IPS DF 6.9 (cell line): Measurements from ENCODE around the gene AFP.

Experiments used
- DNase-seq: peaks from one replicate; pipeline ENCODE4 v3.0.0-alpha.2; 2013; ENCODE audit warnings: low read depth, low spot score
- H3K27ac ChIP-seq: one replicate; pipeline ENCODE4 v1.5.1; 2013; ENCODE audit warnings: low read length, control low read depth
- H3K27me3 ChIP-seq: 2 replicates; pipeline ENCODE4 v1.6.1; 2013; ENCODE audit warnings: mild to moderate bottlenecking, low read length; ENCODE audit not compliant: control insufficient read depth, insufficient read depth
- H3K36me3 ChIP-seq: 2 replicates; pipeline ENCODE4 v1.6.1; 2013; ENCODE audit warnings: low read length; ENCODE audit not compliant: control insufficient read depth, insufficient read depth
- H3K4me1 ChIP-seq: 2 replicates; pipeline ENCODE4 v1.6.1; 2013; ENCODE audit warnings: low read length; ENCODE audit not compliant: control insufficient read depth, insufficient read depth
- H3K4me3 ChIP-seq: 2 replicates; pipeline ENCODE4 v1.5.1; 2013; ENCODE audit warnings: mild to moderate bottlenecking, low read length
- H3K9me3 ChIP-seq: 2 replicates; pipeline ENCODE4 v1.6.1; 2013; ENCODE audit warnings: low read length, inconsistent platforms; ENCODE audit not compliant: control insufficient read depth, insufficient read depth
- WGBS: extraction: QIAGEN DNeasy Blood & Tissue Kit; methylation state at CpG from one replicate; pipeline ENCODE4 v1.1.7; 2013; ENCODE audit warnings: mixed read lengths, missing lambda C conversion rate; ENCODE audit not compliant: insufficient read length, insufficient coverage; 5-methylcytosine and 5-hydroxymethylcytosine counted together

The AFP gene

DNA sequence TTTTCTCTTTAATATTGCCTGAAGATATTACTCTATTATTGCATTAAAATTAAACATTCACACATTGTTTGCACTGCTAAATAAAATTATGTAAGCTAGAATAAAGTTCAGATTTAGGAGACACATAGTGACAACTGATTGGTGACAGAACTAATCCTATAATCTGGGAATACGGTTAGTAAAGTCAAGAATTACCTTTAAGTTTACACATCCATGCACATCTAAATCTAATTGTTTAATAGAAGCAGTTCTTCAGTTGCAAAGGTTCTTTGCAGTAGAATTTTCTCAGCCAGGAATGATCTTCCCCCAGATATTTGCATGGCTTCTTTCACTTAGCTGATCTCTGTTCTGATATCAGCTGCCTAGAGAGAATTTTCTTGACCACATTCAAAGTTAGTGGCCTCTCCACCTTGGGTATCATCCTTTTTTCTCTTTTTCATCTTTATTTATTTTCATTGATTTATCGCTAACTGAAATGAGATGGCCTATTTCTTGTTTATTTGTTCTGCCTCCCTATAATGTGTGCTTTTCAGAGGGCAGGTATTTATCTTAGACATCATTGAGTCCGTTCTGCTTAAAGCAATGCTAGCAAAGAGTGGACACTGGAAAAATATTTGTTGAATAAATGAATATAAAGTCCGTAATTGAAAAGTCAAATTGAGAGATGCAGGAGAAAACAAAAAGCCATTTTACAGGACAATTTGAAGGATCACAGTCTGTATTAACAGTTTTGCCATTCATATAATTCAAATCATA, 12.6 kb downstream of the AFP start:
- Histone ChIP-seq H3K9me3 (no peaks in the 10 kb centered on the region), H3K4me1 (peaks cover 2% of the 10 kb centered on the region; the same call in 1 of the 2 replicates), H3K27ac (no peak overlapping the region), H3K36me3 (no peaks in the 10 kb centered on the region), H3K27me3 (no peaks in the 10 kb centered on the region), H3K4me3 (no peak overlapping the region)
- DNase-seq: no peak
- WGBS: no CpG with 5 or more reads among the region's 4 CpGs

DNA sequence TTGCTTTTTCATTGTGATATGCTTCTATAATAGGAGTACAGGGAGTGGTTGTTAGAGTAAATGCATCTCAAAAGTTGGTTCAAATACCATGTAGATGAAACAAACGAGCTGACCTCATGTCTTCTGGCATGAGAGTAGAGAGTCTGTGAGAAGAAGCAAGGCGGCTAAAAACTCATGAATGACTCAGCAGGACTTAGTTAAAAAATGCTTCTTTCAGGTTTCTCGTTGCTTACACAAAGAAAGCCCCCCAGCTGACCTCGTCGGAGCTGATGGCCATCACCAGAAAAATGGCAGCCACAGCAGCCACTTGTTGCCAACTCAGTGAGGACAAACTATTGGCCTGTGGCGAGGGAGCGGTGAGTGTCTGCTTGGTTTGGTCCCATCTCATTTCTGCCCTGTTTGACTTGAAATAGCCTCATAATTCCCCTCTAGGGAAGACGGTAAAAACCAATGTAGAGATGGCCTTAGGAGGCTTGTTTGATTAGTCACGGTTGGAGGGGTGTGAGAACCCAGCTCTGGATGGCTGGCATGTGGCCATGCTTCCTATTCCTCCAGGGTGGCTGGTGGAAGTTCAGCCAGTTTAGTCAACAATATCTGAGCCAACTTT, 14.5 kb downstream of the AFP start:
- Histone ChIP-seq H3K4me3 (no peak overlapping the region), H3K27me3 (no peaks in the 10 kb centered on the region), H3K36me3 (no peaks in the 10 kb centered on the region), H3K4me1 (peaks cover 2% of the 10 kb centered on the region; the same call in 1 of the 2 replicates), H3K27ac (no peak overlapping the region), H3K9me3 (no peaks in the 10 kb centered on the region)
- no CpG with 5 or more reads among the region's 9 CpGs for WGBS
- no peak for DNase-seq

DNA sequence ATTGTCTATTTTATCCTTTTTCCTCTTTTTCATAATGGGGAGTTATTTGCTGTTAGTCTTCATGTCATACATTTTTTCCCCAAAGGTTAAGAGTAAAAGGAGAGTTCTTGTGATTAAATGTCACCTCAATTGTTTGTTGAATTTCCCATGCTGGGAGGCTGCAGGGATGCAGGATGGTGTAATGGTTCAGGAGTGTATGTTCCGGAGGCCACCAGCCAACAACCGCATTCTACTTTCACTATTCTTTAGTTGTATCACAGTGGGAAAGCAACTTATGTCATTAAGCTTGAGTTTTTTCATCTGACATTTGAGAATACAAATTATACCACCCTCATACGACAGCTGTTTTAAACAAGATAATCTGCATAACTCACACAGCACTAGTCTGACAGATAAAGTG, 15.4 kb downstream of the AFP start:
- peaks cover 2% of the 10 kb centered on the region; the same call in 1 of the 2 replicates for H3K4me1 ChIP-seq
- no peaks in the 10 kb centered on the region for H3K9me3 ChIP-seq
- no peak overlapping the region for H3K27ac ChIP-seq
- H3K27me3 ChIP-seq: no peaks in the 10 kb centered on the region
- no peaks in the 10 kb centered on the region for H3K36me3 ChIP-seq
- WGBS: no CpG with 5 or more reads among the region's 3 CpGs
- H3K4me3 ChIP-seq: no peak overlapping the region
- DNase-seq: no peak

DNA sequence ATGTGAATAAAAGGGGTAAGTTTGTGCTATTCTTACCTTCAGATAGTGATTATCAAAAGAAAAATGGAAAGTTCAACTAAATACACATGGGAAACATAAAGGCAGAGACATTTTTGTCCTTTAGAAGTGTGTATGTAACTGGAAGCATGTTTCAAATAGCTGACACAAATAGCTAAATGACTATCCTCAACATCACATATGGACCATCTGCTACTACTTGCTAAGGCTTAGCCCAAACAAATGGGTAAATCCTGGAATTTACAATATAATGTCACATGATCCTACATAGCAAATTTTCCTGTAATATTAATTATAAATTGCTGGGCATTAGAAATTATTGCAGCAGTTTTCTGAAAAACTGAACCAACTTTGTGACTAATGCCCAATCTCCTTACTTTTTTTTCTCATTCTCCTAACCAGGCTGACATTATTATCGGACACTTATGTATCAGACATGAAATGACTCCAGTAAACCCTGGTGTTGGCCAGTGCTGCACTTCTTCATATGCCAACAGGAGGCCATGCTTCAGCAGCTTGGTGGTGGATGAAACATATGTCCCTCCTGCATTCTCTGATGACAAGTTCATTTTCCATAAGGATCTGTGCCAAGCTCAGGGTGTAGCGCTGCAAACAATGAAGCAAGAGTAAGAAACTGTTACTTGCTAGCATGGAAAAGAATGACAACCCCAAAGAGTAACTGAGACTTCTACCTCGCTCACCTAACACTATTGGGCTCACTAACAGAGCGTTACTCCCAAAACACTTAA, 16.1 kb downstream of the AFP start:
- WGBS: no CpG with 5 or more reads among the region's 4 CpGs
- Histone ChIP-seq H3K9me3 (no peaks in the 10 kb centered on the region), H3K27me3 (no peaks in the 10 kb centered on the region), H3K36me3 (no peaks in the 10 kb centered on the region), H3K27ac (peak overlapping the region; percentile 39), H3K4me3 (no peak overlapping the region), H3K4me1 (peaks cover 2% of the 10 kb centered on the region; the same call in 1 of the 2 replicates)
- no peak for DNase-seq

DNA sequence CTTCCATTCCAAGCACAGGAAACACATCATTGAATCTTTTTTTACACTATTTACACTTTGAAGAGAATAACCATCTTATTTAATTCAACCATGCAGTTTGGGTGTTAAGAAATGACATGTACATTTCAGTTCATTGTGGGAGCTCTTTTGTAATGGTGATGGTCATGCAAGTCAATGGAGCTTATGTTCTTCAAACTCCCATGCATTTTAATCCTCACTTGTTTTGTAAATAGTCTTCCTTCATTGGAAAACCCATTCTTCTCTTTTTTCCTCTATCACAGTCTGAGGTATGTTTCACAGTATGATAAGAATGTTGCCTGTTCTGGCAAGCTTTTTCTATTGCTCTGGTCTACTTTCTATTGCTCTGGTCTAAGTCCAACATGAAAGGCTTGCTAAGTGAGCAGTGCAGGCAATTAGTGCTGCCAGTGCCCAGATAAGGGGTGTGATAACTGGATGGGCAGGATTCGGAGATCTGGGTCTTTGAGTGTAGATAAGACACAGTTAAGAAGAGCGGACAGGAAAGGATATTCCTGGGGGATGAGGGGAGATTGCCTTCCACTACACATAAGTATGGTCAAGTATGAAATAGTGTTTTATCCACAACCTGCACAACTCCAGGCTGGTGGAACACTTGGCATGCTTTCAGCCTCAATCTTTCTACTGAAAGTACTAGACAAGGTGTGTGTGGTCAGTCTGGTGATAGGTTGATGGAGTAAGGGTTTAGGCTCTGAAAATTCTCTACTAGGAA, 17.1 kb downstream of the AFP start:
- Histone ChIP-seq H3K4me1 (peaks cover 2% of the 10 kb centered on the region; the same call in 1 of the 2 replicates), H3K36me3 (no peaks in the 10 kb centered on the region), H3K27ac (peak overlapping the region; percentile 92), H3K4me3 (no peak overlapping the region), H3K9me3 (no peaks in the 10 kb centered on the region), H3K27me3 (no peaks in the 10 kb centered on the region)
- WGBS: no CpG with 5 or more reads among the region's 2 CpGs
- no peak for DNase-seq

DNA sequence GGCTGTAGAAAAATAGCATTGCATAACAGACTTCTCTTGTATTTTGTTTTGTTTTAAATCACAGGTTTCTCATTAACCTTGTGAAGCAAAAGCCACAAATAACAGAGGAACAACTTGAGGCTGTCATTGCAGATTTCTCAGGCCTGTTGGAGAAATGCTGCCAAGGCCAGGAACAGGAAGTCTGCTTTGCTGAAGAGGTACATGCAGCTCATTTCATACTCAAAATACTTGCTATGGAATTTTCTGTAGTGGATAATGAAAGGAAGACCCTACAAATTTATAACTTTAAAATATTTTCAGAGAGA, 17.6 kb downstream of the AFP start:
- H3K4me3 ChIP-seq: no peak overlapping the region
- H3K27me3 ChIP-seq: no peaks in the 10 kb centered on the region
- H3K27ac ChIP-seq: peak overlapping the region; percentile 92
- no peaks in the 10 kb centered on the region for H3K36me3 ChIP-seq
- peaks cover 2% of the 10 kb centered on the region; the same call in 1 of the 2 replicates for H3K4me1 ChIP-seq
- DNase-seq: no peak
- H3K9me3 ChIP-seq: no peaks in the 10 kb centered on the region

DNA sequence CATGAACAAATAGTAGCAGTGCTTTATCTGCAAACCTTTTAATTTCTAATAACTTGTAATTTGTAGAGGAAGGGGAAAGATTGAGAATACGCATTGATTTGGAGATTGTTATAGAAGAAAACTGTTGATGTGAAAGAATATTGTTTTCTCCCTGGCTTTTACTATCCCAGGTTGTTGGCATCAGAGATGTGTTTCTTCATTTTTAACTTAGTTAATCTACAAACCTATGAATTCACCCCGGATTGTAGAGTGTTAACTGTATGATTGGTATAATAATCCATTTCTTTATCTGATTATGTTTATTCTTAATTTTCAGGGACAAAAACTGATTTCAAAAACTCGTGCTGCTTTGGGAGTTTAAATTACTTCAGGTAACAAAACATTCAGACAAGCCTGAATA, 18.9 kb downstream of the AFP start:
- H3K9me3 ChIP-seq: no peaks in the 10 kb centered on the region

DNA sequence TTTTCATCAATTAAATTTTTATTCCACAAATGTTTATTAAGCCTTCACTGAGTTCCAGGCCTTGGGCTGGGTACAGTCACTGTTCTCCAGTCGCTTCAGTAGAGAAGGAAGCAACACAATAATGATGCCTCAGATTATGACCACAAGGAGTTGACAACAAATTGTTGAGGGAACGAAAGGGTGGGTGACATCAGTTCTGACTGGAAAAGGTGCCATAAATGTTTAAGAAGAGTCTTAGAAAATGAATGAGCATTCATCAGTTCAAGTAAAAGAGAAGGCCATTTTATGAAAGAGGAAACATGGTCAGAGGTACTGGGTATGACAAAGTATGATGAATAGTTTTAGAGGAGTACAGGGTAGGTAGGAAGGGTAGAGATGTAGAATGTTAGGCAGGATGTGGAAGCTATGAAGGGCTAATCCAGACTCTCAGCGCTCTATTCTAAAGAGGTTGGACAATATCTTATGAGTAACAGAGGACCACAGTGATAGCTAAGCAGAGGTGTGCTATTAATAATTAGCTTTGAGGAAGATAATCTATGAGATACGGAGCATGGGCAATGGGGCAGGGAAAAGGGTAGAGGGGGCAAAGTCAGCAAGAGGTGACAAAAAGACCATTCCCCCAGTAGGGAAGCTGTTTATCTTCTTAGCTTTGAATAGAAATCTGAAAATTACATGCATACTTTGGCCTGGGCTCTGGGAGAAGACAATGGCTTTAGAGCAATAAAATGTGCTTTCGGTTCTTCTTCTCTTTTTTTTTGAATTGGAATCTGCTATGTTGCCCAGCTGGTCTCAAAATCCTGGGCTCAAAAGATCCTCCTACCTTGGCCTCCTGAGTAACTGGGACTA, 20.4 kb downstream of the AFP start:
- Histone ChIP-seq H3K36me3 (no peaks in the 10 kb centered on the region), H3K27ac (no peak overlapping the region), H3K9me3 (no peaks in the 10 kb centered on the region), H3K27me3 (no peaks in the 10 kb centered on the region), H3K4me1 (peaks cover 2% of the 10 kb centered on the region; the same call in 1 of the 2 replicates), H3K4me3 (no peak overlapping the region)
- DNase-seq: no peak
- no CpG with 5 or more reads among the region's 5 CpGs for WGBS

More for the DNA sequence above, 18.9 kb downstream of the AFP start:
- Histone ChIP-seq H3K27ac (no peak overlapping the region), H3K4me3 (no peak overlapping the region), H3K36me3 (no peaks in the 10 kb centered on the region), H3K4me1 (peaks cover 2% of the 10 kb centered on the region; the same call in 1 of the 2 replicates), H3K27me3 (no peaks in the 10 kb centered on the region)
- no peak for DNase-seq
- 100% methylated on average over 1 of the region's 3 CpGs for WGBS

DNA sequence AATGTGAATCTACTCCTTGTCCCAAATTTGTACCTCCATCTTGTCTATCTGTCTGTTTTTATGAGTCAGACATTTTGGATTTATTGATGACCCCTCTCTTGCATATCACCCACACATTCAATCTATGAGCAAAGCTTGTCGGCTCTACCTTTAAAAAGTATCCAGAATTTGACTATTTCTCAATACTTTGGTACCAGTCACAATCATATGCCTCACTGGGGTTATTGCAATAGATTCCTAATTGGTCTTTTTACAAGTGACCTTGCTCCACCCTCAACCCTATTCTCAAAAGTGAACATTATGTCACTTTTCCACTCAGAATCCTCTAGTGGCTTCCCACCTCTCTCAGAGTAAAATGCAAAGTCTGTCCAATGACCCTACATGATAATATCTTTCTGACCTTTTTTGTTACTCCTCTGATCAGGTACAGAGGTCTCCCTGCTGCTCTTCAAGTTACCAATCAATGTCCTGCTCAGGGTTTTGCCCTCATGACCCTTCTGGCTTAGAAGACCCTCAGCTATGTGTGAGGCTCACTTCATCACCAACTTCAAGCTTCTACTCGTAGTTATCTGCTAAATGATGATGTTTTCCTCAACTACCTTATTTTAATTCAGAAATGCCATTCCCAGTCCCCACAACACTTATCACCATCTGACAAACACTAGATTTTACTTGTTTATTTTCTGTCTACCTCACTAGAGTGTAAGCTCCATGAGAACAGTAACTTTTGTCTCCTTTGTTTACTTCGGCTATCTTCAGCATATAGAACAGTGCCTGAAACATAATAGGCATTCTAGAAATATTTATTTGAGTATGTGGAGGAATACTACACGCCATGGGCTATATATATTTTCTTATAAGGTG, 22.4 kb downstream of the AFP start:
- no peak for DNase-seq
- no peaks in the 10 kb centered on the region for H3K4me1 ChIP-seq
- no peak overlapping the region for H3K4me3 ChIP-seq
- no peaks in the 10 kb centered on the region for H3K9me3 ChIP-seq
- WGBS: no CpG with 5 or more reads among the region's 4 CpGs
- no peaks in the 10 kb centered on the region for H3K27me3 ChIP-seq
- H3K27ac ChIP-seq: no peak overlapping the region
- no peaks in the 10 kb centered on the region for H3K36me3 ChIP-seq
